OCI-LY7 (cell line): ENCODE data around the gene KLHL4. TPM values are rescaled to one million over a fixed set of nuclear protein-coding genes. Genes with fewer than 3 reads are reported as not detected.

Experiments
- BruUV-seq: library from RNA; stranded (reverse); fragments of 400-500 nt; replicated peaks from 2 replicates; lab custom pipeline; 2021; lab: Mats Ljungman, UMichigan
- CTCF ChIA-PET: fragments of 300-600 bp; sonication (Branson Sonifier 250); formaldehyde crosslinking; loops from one replicate; lab custom pipeline; 2022; ENCODE audit warnings: antibody characterized with exemption; ENCODE audit not compliant: unreplicated experiment; lab: Charles Lee
- POLR2A ChIA-PET: fragments of 300-600 bp; sonication (Branson Sonifier 250); formaldehyde crosslinking; loops from one replicate; lab custom pipeline; 2022; ENCODE audit warnings: antibody characterized with exemption; lab: Charles Lee
- DNase-seq: peaks from one replicate; pipeline ENCODE4 v3.0.0-alpha.2; 2015; ENCODE audit warnings: low spot score
- H2AFZ ChIP-seq: fragments of 200-600 bp; sonication (generic), shearing (Covaris generic); 2 replicates; pipeline ENCODE4 v1.6.1; 2014; ENCODE audit warnings: mild to moderate bottlenecking, antibody characterized with exemption, low read length, moderate library complexity
- H3K27ac ChIP-seq: fragments of 200-600 bp; sonication (generic); 2 replicates; pipeline ENCODE4 v1.5.1; 2014; ENCODE audit warnings: mixed run types, low read depth, mild to moderate bottlenecking, moderate library complexity, low read length, inconsistent platforms; ENCODE audit not compliant: poor library complexity, severe bottlenecking
- H3K36me3 ChIP-seq: fragments of 200-600 bp; sonication (generic); 2 replicates; pipeline ENCODE4 v1.6.1; 2014; ENCODE audit warnings: mild to moderate bottlenecking, antibody characterized with exemption, low read length, moderate library complexity, mixed read lengths; ENCODE audit not compliant: insufficient read depth
- H3K4me1 ChIP-seq: fragments of 200-600 bp; sonication (generic); 2 replicates; pipeline ENCODE4 v1.5.1; 2014; ENCODE audit warnings: mild to moderate bottlenecking, low read length; ENCODE audit not compliant: insufficient read depth, poor library complexity, severe bottlenecking
- H3K4me2 ChIP-seq: fragments of 200-600 bp; sonication (generic); 2 replicates; pipeline ENCODE4 v1.6.1; 2014; ENCODE audit warnings: mild to moderate bottlenecking, low read length
- H3K4me3 ChIP-seq: fragments of 200-600 bp; sonication (generic); 2 replicates; pipeline ENCODE4 v1.5.1; 2014; ENCODE audit warnings: mild to moderate bottlenecking, low read depth, low read length; ENCODE audit not compliant: poor library complexity, severe bottlenecking
- H3K79me2 ChIP-seq: fragments of 200-600 bp; sonication (generic); 2 replicates; pipeline ENCODE4 v1.6.1; 2016; ENCODE audit warnings: low read depth, mild to moderate bottlenecking, low read length, moderate library complexity, mixed read lengths; ENCODE audit not compliant: insufficient read depth
- H3K9me2 ChIP-seq: fragments of 200-600 bp; sonication (generic); 2 replicates; pipeline ENCODE4 v1.6.1; 2016; ENCODE audit warnings: mild to moderate bottlenecking, low read length, mixed read lengths; ENCODE audit not compliant: insufficient read depth
- H3K9me3 ChIP-seq: fragments of 200-600 bp; sonication (generic); 2 replicates; pipeline ENCODE4 v1.6.1; 2014; ENCODE audit warnings: mild to moderate bottlenecking, mixed run types, low read length, mixed read lengths
- H4K20me1 ChIP-seq: fragments of 200-600 bp; sonication (generic); 2 replicates; pipeline ENCODE4 v1.6.1; 2014; ENCODE audit warnings: mild to moderate bottlenecking, antibody characterized with exemption, low read length, moderate library complexity, mixed read lengths; ENCODE audit not compliant: insufficient read depth
- EZH2phosphoT487 ChIP-seq: fragments of 200-600 bp; sonication (generic); IDR thresholded peaks from 2 replicates; pipeline ENCODE4 v1.6.1; 2018; ENCODE audit warnings: low read depth, borderline replicate concordance, mild to moderate bottlenecking, mixed run types, antibody characterized with exemption, low read length, moderate library complexity, mixed read lengths
- intact Hi-C: fragments of 100-400 bp; cut with micrococcal nuclease; formaldehyde crosslinking; loops from one replicate; pipeline ENCODE4 v1.10.0; 2022; ENCODE audit not compliant: unreplicated experiment
- total RNA-seq, 2 experiments: library from RNA; depleted of rRNA in 1 of 2; stranded (reverse); fragments of >200 nt in 1 of 2; shearing (Covaris generic) in 1 of 2; gene quantifications; 2 replicates each; pipeline ENCODE4 v1.2.3, GENCODE V29; 2014 to 2022
- TF ChIP-seq, protein P1 (sequence below): fragments of 200-600 bp; sonication (generic); conservative IDR thresholded peaks from 2 replicates; pipeline ENCODE4 v1.5.1; 2014; ENCODE audit warnings: mild to moderate bottlenecking, antibody characterized with exemption, low read length, moderate library complexity, mixed read lengths

The KLHL4 gene
- total RNA-seq, 2 experiments from 2014 or later: not detected

DNA sequence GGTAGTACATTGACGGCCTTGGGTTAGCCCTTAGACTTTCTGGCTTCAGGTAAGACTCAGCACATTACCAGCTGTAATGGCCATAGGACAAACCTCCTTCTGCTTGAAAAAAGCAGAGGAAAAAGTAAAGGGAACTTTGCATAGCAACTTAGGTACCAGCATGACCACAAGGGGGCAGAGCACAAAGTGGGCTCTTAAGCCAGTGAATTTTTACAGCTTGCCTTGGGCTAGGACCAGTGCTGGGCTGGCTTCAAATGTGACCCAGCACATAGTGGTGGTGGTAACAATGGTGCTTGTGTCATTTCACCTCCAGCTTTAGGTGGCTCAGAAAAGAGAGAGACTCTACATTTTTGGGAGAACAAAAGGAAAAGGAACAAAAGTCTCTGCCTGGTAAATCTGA, 66.1 kb downstream of the KLHL4 start:
- no peaks in the 10 kb centered on the region for H3K9me2 ChIP-seq
- H4K20me1 ChIP-seq: no peaks in the 10 kb centered on the region
- H3K36me3 ChIP-seq: no peaks in the 10 kb centered on the region
- H3K9me3 ChIP-seq: no peaks in the 10 kb centered on the region
- peak; percentile 0 for DNase-seq
- no peak for TF ChIP-seq EZH2phosphoT487
- TF ChIP-seq, protein P1, sequence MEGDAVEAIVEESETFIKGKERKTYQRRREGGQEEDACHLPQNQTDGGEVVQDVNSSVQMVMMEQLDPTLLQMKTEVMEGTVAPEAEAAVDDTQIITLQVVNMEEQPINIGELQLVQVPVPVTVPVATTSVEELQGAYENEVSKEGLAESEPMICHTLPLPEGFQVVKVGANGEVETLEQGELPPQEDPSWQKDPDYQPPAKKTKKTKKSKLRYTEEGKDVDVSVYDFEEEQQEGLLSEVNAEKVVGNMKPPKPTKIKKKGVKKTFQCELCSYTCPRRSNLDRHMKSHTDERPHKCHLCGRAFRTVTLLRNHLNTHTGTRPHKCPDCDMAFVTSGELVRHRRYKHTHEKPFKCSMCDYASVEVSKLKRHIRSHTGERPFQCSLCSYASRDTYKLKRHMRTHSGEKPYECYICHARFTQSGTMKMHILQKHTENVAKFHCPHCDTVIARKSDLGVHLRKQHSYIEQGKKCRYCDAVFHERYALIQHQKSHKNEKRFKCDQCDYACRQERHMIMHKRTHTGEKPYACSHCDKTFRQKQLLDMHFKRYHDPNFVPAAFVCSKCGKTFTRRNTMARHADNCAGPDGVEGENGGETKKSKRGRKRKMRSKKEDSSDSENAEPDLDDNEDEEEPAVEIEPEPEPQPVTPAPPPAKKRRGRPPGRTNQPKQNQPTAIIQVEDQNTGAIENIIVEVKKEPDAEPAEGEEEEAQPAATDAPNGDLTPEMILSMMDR: peak; percentile 49; the same call in 1 of the 2 replicates
- H3K4me3 ChIP-seq: no peak overlapping the region
- H3K79me2 ChIP-seq: no peaks in the 10 kb centered on the region
- H2AFZ ChIP-seq: no peak overlapping the region
- CTCF ChIA-PET: no interaction called here
- no peak overlapping the region for H3K4me2 ChIP-seq
- H3K27ac ChIP-seq: no peak overlapping the region
- no TSS peak for BruUV-seq
- intact Hi-C loops: no loop called here
- H3K4me1 ChIP-seq: no peaks in the 10 kb centered on the region
- POLR2A ChIA-PET: no interaction called here

DNA sequence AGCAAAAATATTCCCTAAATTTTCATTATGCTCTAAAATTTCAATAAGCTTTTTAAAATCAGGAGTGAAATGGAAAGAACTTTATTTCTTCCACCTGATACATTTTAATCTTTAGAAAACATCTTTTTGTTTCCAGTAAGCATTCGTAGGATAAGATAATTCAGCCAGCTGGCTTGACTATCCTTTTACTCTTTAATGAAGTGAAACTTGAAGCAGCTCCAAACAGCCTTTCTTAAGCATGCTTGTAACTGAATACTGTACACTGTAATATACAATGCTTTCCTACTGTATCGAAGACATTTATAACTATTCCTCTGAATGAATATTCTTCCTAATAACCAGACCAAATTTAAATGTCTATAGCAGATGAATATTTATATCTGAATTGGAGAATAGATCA, 98.8 kb downstream of the KLHL4 start:
- H3K9me3 ChIP-seq: no peaks in the 10 kb centered on the region
- H2AFZ ChIP-seq: no peak overlapping the region
- H3K9me2 ChIP-seq: no peaks in the 10 kb centered on the region
- H3K4me2 ChIP-seq: no peak overlapping the region
- BruUV-seq: no TSS peak
- intact Hi-C loops: no loop called here
- H3K4me3 ChIP-seq: no peak overlapping the region
- TF ChIP-seq, protein P1: no peak
- TF ChIP-seq EZH2phosphoT487: no peak
- H4K20me1 ChIP-seq: no peaks in the 10 kb centered on the region
- H3K27ac ChIP-seq: no peak overlapping the region
- no peak for DNase-seq
- H3K79me2 ChIP-seq: no peaks in the 10 kb centered on the region
- CTCF ChIA-PET: no interaction called here
- no peaks in the 10 kb centered on the region for H3K36me3 ChIP-seq
- POLR2A ChIA-PET: no interaction called here
- no peaks in the 10 kb centered on the region for H3K4me1 ChIP-seq

DNA sequence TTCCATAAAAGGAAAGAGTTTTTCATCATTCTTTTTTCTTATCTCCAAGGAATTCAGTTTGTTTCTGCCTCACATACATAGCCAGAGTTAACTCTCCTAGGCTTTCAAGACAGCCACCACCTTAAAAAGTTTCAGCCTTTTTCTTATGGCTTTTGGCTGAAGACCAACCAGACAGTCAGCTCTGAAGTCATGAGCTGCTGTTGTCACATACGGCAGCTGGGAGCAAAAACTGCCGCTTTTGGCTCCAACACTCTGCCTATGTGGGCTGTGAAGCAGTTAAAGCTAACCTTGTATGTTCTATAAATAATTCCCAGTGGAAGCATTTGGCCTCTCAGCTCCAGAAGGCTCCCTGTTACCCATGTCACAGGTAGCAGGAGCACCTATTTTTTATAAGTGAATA, 104.1 kb downstream of the KLHL4 start:
- CTCF ChIA-PET: no interaction called here
- intact Hi-C loops: no loop called here

More for the DNA sequence above, 104.1 kb downstream of the KLHL4 start:
- DNase-seq: no peak
- Histone ChIP-seq H4K20me1 (no peaks in the 10 kb centered on the region), H3K9me2 (no peaks in the 10 kb centered on the region), H3K9me3 (no peaks in the 10 kb centered on the region), H3K79me2 (no peaks in the 10 kb centered on the region), H3K4me2 (no peak overlapping the region), H3K4me3 (no peak overlapping the region), H2AFZ (no peak overlapping the region), H3K36me3 (no peaks in the 10 kb centered on the region), H3K27ac (no peak overlapping the region), H3K4me1 (no peaks in the 10 kb centered on the region)
- POLR2A ChIA-PET: interaction anchor here (0.7 kb wide), 1 partner anchor 11 kb away, joined by 3 read pairs; no protein-coding TSS in a partner anchor
- TF ChIP-seq, protein P1: no peak
- no peak for TF ChIP-seq EZH2phosphoT487
- no TSS peak for BruUV-seq
